Stimulated activated CD8-positive, alpha-beta memory T cell treated with anti-CD3 and anti-CD28 coated beads, Interleukin-2, amount 100 ng/mL, for 48 hours (primary cell): ENCODE measurements around the gene IL22.
A peak's percentile ranks its signal among the peaks of the same experiment; 100 is the strongest.

ENCODE experiments used
- DNase-seq, 2 donors: peaks; one replicate each; pipeline ENCODE4 v3.0.0-alpha.2; 2020; ENCODE audit warnings: low read depth in 2 of 2

IL22 gene

GRCh38 chr12:68264158-68264855 lies 10.9 kb upstream of the IL22 start:
- DNase-seq: no peak

- DNase-seq: no peak
Measured at GRCh38 chr12:68263366-68263765, 10.0 kb upstream of the IL22 start.

GRCh38 chr12:68261896-68262295 lies 8.5 kb upstream of the IL22 start:
- no peak for DNase-seq

- no peak for DNase-seq
Measured at GRCh38 chr12:68260153-68260552, 6.7 kb upstream of the IL22 start.

GRCh38 chr12:68259318-68259940 lies 6.0 kb upstream of the IL22 start:
- peak in 1 of 2 donors; percentile 46 for DNase-seq

GRCh38 chr12:68252077-68252476 lies 1.3 kb downstream of the IL22 start:
- no peak for DNase-seq

GRCh38 chr12:68250454-68250853 lies 3.0 kb downstream of the IL22 start:
- DNase-seq: no peak

GRCh38 chr12:68247785-68248184 lies 5.6 kb downstream of the IL22 start:
- DNase-seq: no peak

GRCh38 chr12:68246350-68246749 lies 7.1 kb downstream of the IL22 start:
- no peak for DNase-seq

- DNase-seq: no peak
Measured at GRCh38 chr12:68245180-68246021, 8.0 kb downstream of the IL22 start.

GRCh38 chr12:68242777-68243176 lies 10.6 kb downstream of the IL22 start:
- no peak for DNase-seq

- DNase-seq: peak; percentile 16 to 21
Measured at GRCh38 chr12:68240975-68241374, 12.4 kb downstream of the IL22 start.

- no peak for DNase-seq
Measured at GRCh38 chr12:68240079-68240478, 13.3 kb downstream of the IL22 start.

- no peak for DNase-seq
Measured at GRCh38 chr12:68239309-68239982, 14.0 kb downstream of the IL22 start.

GRCh38 chr12:68237619-68238018 lies 15.8 kb downstream of the IL22 start:
- DNase-seq: no peak

- DNase-seq: no peak
Measured at GRCh38 chr12:68237078-68237477, 16.3 kb downstream of the IL22 start.

GRCh38 chr12:68236421-68237059 lies 16.9 kb downstream of the IL22 start:
- peak in 1 of 2 donors; percentile 4 for DNase-seq

GRCh38 chr12:68235576-68235975 lies 17.8 kb downstream of the IL22 start:
- no peak for DNase-seq

GRCh38 chr12:68234140-68234539 lies 19.3 kb downstream of the IL22 start:
- no peak for DNase-seq

GRCh38 chr12:68233498-68233897 lies 19.9 kb downstream of the IL22 start:
- no peak for DNase-seq

GRCh38 chr12:68231691-68232090 lies 21.7 kb downstream of the IL22 start:
- no peak for DNase-seq

- no peak for DNase-seq
Measured at GRCh38 chr12:68231229-68231628, 22.2 kb downstream of the IL22 start.
